Ovary (tissue), 3 donors: Measurements from ENCODE around the gene BAHCC1.

Source experiments
- EP300 ChIP-seq: sonication (generic); formaldehyde crosslinking; IDR thresholded peaks from one replicate; pipeline ENCODE4 v1.6.1; 2017; ENCODE audit warnings: antibody characterized with exemption
- POLR2A ChIP-seq: fragments of 450-650 bp; IDR thresholded peaks from one replicate; pipeline ENCODE4 v1.6.1; 2017; ENCODE audit warnings: antibody characterized with exemption, mild to moderate bottlenecking, moderate library complexity
- TF ChIP-seq, protein P1 (sequence below), 3 donors: fragments of 450-650 bp in 2 of 3; fragments of 200-600 bp in 1 of 3; IDR thresholded peaks; one replicate each; pipeline versions ENCODE4 v1.5.1 to v1.8.0; 2016 to 2022; ENCODE audit warnings: antibody characterized with exemption in 3 of 3, mild to moderate bottlenecking in 1 of 3
- donor health status: DM: no; HTN: no; CAD: no.

DNA sequence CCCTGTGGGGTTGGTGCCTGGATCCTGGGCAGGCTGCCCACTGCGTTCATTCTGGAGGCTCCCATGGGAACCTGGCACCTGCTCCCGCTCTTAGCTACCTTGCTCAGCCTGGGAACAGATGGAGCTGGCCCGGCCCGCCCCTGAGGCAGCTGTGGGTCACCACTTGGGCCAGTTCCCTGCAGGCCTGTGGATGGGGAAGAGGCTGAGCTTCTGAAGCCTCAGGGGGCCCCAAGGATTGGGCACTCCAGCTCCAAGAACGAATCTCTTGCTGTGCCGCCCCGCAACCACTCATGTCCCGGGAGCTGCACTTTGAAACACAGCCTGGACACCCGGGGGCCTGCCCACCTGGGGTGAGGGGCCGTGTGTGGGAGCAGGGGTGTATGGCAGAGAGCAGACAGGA is 37.7 kb downstream of the BAHCC1 start:
- TF ChIP-seq, protein P1, sequence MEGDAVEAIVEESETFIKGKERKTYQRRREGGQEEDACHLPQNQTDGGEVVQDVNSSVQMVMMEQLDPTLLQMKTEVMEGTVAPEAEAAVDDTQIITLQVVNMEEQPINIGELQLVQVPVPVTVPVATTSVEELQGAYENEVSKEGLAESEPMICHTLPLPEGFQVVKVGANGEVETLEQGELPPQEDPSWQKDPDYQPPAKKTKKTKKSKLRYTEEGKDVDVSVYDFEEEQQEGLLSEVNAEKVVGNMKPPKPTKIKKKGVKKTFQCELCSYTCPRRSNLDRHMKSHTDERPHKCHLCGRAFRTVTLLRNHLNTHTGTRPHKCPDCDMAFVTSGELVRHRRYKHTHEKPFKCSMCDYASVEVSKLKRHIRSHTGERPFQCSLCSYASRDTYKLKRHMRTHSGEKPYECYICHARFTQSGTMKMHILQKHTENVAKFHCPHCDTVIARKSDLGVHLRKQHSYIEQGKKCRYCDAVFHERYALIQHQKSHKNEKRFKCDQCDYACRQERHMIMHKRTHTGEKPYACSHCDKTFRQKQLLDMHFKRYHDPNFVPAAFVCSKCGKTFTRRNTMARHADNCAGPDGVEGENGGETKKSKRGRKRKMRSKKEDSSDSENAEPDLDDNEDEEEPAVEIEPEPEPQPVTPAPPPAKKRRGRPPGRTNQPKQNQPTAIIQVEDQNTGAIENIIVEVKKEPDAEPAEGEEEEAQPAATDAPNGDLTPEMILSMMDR (IDR thresholded peaks at IDR 0.05): no peak
- TF ChIP-seq EP300 (no peak), POLR2A (no peak)
